ENCODE data around the gene ELAVL4.
A peak's percentile ranks its signal among the peaks of the same experiment; 100 is the strongest.

Gene ELAVL4

DNA sequence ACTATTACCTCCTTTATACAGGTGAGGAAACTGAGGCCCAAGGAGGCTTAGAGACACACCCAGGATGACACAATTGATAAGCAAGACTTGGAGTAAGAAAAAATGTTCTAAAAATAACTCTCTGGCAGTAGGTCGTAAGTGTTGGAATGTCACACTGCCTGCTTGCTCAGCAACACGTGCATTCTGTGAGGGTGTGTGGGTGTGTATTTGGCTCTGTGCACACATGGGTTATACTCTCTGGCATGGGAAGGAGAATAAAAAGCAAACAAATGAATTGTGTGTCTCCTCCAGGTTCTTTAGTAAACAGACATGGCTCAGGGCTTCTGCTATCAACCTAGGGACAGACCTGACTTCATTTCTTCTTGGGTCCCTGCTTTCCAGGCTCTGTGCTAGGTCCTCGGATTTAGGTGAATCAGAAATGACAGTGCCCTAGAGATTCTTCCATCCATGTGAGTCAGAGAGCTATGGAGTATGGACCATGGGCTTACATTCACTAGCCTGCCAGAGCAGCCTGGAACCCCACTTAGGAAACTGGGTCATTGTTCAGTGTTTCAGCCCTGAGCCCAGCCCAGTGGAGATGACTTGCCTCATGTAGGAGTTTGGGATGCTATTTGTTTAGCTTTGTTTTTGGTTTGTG lies 72.4 kb downstream of the ELAVL4 start:
- DNase-seq, result no peak

DNA sequence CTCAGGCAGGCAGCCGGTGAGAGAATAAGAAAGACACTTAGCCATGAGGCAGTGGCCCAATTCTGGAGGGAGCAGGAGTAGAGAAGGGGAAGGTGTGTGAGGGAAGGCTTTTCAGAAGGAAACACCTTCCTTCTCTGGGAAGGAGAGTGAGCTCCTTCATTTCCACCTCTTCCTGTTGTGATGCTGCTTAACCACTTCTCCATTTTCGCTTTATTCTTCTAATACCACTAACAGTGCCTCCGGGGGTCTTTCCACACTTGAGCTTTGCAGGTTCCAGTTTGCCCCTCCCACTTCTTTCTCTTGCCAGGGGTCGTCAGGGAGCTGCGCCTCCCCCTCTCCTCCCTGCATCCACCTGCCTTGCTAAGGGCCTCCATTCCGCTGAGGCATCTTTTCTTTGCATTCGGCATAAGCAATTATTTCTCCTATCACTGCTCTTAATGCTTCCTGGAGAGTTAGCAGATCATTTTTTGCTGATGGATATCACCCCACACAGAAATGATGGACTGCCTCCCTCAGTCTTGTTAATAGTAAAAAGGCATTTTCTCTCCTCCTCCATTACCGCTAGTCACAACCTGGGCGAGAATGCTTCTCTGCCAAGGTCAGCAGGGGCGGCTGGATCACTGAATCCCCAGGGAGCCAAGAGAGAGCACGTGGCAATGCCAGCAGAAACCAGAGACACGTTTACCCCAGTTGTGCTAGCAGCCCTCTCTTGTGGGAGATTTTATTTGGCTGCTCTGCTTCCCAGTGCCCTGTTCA lies 74.8 kb downstream of the ELAVL4 start:
- peak; percentile 49 for DNase-seq

DNA sequence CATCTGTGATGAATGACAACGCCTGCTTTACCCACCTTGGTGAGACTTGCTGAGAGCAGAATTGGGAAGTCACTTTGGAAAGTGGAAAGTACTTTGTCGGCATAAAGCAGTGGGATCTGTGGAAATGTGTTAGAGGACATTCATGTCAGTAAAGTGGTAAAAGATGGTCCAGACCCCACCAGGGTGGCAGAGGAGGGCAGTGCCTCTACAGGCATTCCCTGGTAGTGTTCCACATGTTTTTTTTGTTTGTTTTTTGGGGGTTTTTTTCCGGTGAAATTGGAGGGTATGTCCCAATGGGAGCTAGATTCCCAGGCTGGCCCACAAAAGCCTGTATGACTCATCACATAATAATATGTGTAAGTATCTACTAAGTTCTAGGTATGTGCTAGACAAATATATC lies 80.6 kb downstream of the ELAVL4 start:
- DNase-seq, result no peak

DNA sequence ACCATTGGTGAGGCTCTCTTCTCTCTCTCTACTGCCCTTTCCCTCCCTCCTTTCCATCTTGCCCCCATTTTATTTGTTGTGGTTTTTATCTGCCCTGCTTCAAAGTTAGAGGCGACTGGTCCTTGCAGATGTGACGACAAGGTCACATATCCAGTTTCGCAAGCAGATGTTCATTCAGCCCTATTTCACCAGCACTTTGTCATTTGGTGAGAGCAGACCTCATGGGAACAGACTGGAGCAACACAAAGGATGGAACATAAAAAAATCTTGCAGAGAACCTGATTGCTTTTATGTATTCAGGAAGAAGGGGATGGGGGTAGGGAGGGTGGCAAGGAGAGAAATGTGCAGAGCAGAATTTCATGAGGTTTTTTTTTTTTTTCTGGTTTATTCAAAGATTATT lies 84.3 kb downstream of the ELAVL4 start:
- peak; percentile 21 for DNase-seq

DNA sequence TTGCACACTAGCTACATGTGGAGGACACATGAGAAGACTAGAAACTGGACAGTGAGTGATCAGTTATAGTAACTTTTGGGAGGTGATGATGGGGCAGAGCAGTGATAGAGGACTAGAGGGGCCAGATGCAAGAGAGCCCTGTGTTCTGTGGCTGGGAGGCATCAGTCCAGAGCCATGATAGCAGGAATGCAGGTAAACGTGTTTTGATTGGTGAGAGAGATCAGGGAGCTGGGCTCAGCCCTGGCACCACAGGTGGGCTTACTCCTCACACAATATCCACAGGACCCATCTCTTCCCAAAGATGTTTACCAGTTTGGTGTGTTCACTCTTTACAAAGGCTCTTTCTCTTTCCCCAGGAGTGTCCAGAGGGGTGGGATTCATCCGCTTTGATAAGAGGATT lies 86.5 kb downstream of the ELAVL4 start:
- no peak for DNase-seq

DNA sequence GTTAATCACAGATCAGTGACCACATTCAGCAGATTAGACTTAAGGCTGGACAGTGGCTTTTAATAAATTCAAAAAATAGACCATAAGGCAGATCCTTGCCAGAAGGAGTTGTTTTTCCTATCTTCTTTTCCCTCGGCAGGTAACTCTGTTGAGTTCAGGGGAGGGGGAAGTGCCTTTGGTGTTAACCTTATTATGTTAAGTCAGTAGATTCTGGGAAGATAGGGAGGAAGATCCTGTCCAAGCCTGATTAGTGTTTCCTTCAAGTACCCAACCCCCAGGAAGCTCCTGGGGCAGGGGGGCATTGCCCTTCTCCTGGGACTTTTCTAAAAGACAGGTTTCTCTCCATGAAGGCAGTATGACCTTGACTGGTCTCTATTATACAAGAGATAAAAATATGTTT lies 87.4 kb downstream of the ELAVL4 start:
- DNase-seq, result no peak

DNA sequence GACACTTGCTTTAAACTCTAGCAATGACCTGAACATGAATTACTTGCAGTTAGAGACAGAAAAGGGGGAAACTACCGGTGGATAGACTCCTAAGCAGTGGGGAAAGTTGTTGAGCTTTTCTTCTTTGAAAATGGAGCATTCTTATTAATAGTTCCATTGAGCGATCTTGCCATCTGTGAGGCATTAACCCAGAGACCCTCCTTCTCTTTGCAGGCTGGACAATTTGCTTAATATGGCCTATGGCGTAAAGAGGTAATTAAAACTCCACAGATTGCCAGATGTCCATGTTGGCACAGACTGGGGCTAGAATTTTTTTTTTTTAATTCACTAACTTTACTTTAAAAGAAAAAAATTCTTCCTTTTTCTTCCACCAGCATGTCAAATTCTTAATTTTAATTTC lies 88.5 kb downstream of the ELAVL4 start:
- DNase-seq, result no peak

DNA sequence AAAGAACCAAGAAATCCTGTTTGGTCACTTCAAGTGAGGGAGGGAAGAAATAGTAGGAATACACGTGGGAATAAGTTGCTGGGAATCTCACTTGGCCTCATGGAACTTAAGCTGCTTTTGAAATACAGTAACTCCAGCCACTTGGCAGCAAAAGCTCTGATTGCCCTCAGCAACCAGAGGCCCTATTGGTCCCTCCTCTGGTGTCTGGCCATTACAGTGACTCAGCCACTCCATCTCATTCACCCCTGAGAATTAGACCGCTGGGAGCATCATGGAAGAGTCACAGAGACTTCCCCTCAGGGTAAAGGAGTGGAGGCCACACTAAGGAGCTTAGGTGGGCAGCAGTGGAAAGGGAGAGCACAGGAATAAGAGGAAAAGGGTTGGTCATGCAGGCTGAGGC lies 99.6 kb downstream of the ELAVL4 start:
- DNase-seq, result no peak

DNA sequence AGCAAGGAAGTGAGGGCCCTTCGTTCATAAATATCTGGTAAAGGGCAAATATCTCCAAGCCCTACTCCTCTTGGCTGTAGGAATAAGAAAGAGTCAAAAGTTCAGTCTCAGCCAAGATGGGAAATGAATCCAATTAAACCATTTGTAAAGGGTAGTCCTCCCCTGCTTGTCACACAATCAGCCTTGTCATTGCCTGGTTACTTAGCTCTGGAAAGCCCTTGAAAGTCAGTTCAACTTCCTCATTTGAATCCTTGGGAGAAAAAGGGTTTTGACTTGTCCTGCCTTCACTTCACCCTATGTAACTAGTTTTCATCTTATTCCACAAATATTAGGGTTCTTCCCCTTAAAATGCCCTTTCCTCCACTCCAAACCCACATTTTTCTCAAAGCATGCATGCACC lies 100.0 kb downstream of the ELAVL4 start:
- DNase-seq, result no peak

DNA sequence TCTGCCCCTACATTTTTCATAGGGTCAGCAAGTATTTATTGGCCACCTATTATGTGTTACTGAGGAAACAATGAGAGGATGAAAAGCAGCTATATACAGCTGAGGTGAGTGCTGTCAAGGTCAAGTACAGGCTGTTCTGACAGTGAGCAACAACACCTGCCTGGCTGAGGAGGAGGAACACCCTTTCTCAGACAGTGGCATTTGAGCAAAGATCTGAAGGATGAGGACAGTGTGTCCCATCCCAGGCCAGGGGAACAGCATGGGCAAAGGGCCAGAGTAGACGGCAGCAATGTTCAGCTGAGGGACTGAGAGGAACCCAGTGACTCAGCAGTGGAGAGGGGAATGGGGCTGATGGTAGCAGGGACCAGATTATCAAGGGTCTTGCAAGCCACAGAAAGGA lies 101.0 kb downstream of the ELAVL4 start:
- no peak for DNase-seq

DNA sequence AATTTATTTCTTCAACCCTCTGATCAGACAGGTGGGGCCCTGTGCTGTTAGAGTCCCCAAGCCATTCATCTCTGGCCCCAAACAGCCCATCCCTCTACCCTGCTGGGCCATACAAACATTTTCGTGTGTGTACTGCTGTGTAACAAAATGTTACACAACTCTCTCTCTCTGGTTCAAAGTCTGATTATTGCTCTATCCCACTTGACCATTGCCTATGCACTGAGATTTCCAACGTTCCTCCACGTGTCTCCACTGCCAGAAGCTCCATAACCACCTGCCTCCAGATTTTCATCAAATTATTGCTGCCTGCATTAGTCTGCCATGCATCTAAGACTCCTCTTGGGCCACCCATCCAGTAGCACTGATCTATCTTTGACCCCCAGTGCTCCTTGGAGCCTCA lies 104.8 kb downstream of the ELAVL4 start:
- no peak for DNase-seq

DNA sequence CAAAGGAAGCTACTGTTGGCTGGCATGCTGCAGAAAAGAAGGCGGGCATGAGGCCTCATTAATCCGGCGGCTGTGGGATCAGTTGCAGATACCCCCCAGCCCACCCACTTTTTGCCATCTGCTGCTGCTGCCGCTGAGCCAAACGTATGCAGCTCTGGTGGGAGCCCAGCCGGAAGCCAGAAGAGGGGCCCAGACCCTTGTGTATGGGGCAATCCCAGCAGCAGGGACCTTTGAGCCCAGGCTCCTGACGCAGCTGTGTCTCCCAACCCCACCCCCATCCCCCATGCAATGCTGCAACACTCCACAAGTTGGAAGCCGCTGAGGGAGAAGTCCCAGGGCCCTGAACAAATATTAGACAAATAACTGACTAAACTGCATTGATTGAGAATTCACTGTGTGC lies 106.0 kb downstream of the ELAVL4 start:
- no peak for DNase-seq

DNA sequence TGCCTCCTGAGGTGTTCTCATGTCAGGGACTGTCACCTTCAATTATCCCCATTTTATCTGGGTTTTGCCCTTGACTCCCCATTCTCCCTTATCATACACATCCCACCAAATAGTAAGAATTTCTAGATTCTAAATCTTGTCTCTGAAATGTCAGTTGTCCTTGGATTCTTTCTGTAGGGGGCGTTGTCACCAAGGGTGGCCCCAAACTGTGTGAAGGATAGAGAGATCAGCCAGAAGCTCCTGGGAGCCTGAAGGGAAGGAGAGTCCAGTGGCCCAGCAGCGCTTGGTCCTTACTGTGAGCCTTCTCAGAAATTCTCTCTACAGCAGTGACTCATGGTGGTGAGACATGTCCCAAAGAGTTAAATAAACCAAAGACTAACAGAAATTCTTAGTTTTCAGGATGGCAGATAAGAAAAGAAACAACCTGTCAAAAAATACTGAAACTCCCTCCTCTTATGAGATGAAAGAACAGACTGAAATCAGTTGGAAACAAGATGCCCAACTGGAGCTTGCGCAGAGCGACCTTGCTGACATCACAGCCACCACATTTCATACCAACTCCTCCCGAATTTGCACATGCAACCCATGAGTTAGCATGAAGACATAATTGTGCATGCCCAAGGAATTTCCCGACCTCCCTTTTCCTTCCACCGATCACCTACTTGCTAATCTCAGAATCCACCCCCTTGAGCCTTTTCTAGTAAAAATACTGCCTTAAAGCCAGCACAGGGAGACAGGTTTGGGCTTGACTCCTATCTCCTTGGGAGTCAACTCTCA lies 109.8 kb downstream of the ELAVL4 start:
- no peak for DNase-seq

DNA sequence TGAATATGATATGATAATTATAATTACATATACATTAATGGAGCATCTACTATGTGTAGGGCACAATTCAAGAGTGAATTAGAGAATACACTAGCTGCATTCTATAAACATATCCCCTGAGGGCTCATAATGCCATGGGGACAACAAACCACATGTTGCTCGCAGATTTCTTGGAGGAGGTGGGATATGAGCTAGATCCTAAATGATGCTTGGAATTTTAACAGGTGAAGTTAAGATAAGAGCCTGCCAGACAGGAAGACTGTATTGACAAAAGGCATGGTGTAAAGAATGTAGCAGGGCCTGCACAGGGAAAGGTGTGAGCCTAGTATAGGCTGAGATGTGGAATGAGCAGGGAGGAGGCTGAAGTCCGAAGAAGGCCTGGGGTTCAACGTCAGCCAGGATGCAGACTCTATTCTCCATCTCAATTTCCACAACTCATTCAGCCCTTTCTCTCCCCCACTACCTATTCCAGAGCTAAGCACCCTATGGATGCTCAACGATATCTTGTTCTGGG lies 120.2 kb downstream of the ELAVL4 start:
- DNase-seq, result no peak

DNA sequence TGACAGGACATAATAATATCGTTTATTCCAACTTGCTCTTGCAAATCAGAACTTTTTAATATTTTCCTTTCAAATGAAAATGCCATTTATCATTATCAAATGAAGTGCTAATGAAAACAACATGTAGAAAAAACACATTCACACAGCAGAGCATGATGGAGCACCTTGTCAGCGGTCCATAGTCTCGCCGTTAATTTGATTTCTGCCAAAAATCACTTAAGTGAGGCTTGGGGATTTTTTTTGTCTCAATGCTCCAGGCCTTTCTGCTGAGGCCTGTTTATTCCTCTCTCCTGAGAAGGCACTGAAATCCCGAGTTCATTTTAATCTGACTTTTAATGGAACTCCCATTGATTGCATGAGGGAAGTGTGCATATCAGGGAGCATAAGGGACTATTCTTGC lies 122.5 kb downstream of the ELAVL4 start:
- no peak for DNase-seq

DNA sequence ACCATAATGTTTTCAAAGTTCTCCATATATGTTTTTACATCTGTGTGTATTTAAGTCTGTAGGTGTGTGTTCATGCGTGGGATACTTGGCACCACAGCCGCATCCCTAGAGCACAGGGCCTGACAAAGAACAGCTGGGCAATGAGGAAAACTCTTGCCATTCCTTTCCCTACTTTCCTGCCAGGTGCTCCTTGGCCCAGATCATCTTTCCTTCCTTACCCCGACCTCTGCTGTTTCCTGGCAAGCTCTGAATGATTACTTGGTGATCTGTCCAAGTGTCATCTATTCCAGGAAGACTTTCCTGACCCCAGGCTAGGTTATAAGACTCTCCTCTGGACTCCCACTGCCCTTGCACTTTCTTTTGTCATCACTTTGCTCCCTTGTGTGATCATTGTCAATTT lies 123.6 kb downstream of the ELAVL4 start:
- DNase-seq, result no peak

DNA sequence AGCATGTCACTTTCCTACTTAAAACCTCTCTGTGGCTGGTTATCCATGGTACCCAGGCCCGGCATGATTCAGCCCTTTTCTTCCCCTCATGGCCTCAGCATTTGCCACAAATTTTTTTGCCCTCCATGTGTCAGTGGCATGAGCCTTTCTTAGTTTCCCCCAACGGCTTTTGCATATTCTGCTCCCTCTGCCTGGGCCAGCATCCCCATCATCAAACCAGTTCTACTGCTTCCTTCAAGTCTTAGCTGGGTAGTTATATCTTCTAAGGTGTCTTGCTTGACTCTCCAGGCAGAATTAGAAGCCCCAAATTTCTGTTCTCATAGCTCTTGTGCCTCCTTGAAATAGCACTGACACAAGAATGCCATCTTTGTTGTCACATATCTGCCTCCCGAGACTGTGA lies 127.9 kb downstream of the ELAVL4 start:
- no peak for DNase-seq

DNA sequence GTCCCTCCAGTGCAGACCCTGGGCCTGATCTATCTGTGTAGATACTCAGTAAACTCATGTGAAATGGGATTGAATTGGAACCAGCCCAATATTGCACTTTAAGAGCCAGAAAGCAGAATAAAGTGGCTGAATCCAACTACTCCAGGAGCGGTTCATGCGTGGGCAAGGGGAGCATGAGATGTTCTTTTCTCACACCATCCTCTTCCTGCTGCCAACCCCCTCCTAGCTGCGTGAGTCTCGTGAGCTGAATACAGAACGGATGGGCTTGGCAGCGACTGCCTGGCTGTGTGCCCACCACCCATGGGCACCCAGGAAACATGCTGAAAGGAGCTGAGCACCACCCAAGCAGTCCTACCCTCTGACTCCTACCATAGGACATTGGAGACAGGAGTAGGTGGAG lies 128.3 kb downstream of the ELAVL4 start:
- no peak for DNase-seq

DNA sequence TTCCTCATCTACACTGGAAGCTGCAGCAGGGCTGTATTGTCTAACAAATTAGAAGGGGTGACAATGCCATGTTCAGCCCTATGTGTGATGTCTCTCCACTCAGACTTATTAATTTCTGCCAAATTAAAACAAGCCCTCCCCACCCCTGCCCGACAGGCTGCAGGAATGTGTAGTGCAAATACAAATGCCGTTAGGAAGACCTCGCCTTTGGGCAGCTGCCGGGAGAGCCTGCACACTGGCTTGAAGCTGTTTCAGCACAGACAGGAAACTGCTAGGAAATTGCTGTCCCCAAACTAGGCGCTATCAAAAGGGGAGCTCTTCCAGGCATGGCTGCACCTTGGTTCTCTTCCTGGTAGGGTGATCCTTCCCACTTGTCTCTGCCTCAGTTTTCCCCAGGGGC lies 135.2 kb downstream of the ELAVL4 start:
- DNase-seq, result no peak

DNA sequence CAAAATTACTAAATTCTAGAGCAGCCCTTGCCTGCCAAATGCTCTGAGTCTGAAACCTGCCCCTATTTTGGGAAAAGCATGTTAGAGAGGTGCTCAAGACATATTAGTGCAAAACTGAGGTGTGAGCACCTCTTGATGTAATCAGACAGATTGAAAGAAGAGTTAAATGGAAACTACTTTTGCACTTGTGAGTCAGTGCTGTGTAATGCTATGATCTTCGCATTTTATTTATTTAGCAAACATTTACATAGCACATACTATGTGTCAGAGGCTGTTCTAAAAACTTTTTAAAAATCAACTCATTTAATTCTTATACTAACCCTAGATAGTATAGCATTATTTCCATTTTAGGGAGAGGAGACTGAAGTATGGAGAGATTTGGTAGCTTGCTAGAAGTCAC lies 138.1 kb downstream of the ELAVL4 start:
- no peak for DNase-seq

DNA sequence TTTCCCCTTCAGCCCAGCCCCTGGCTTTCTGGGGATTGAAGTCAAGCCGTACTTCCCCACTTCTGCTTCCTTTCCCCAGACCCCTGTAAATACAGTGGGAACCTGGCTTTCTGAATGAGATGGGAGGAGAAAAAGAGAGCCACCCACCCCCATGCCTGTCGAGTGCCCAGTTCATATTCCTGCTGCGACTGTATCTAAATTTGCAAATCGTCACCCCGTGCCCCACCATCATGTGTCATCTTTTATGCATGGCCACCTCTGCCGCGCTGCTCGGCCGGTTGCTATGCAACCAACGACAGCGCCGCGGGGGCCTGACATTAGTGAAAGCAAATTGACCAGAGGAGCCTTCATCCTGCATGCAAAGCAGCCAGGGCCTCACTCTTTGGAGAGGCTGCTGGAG lies 143.0 kb downstream of the ELAVL4 start:
- DNase-seq, result peak; percentile 43

DNA sequence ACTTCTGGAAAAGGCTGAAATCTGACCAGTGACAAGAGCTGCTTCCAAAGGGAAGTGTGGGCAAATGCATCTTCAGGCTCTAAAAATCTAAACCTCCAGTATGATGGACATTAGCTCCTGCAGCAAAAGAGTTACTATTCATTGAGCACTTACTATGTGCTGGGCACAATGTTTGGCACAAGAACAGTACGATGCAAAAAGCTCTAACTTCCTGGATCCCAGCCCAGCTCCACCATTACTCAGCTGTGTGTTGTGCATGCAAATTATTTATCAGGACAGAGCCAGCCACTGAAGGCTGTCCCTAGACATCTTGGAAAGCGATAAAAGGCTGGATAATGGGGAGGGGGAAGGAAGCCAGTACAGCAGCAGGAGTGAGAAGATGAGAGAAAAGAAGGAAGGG lies 143.5 kb downstream of the ELAVL4 start:
- no peak for DNase-seq
